CD4-positive, alpha-beta T cell treated with Interleukin-17A for 4 hours (primary cell): ENCODE data around the gene PDK1.

Experiments
- DNase-seq: peaks from one replicate; pipeline ENCODE4 v3.0.0-alpha.2; 2020; ENCODE audit warnings: mixed read lengths

The PDK1 gene

DNA sequence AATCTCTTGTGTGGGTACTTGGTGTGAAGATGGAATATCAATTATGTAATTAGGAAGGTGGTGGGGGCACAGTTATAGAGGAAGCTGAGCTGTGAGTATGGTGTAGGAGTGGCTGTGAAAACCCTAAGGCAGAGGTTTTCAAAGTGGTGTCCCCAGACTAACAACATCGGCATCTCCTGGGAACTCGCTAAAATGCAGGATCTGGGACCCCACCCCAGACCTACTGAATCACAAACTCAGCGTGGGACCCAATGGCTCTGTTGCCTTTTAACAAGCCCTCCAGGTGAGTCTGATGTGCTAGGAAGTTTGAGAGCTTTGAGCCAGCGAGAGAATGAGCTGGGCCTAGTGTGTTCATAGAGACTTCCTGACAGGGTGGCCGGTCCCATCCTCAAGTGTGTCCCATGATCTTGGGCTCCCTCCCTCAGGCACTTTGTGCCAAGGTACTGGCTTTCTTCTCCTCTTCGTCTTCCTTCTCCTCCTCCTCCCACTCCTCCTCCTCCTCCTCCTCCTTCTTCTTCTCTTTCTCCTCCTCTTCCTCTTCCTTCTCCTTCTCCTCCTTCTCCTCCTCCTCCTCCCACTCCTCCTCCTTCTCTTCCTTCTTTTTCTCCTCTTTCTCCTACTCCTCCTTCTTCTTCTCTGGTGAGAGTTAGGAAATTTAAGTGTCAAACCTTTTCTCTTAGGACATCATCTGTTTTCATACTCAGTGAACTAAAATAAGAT, 86.6 kb downstream of the PDK1 start:
- DNase-seq = no peak

DNA sequence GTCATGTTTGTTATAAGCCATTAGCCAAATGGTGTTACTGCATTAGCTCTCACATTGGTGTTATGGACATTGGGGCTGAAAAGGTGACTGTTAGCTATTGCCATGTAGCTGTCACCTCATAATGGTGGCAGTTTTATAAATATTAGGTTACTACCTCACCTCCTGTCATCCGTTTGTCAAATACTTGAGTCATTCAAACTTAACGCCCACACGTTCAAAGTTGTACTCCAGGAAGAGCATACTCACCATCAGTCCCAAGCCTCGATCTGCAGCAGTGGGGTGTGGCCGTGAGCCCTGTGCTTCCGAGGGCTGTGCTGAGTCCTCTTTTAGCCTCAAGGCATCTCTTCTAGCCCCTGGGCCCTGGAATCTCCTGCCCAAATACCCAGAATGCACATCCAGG, 87.3 kb downstream of the PDK1 start:
- no peak for DNase-seq

DNA sequence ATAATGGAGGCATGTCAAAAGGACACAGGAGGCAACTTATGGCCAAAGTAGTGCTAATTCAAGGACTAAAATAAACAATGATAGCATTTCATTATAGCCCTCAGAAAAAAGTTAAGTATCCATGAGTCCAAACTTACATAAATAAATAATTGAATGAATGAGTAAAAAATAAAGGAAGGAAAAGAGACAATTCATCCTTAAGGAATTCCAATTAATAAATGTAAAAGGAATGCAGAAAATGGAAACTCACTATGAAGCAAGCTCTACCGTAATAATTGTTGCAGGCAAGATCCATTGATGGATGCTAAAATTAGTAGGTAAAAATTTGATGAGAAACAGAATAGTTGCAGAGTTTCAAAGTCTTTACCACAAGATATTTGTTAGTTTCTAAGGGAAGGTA, 91.5 kb downstream of the PDK1 start:
- no peak for DNase-seq

DNA sequence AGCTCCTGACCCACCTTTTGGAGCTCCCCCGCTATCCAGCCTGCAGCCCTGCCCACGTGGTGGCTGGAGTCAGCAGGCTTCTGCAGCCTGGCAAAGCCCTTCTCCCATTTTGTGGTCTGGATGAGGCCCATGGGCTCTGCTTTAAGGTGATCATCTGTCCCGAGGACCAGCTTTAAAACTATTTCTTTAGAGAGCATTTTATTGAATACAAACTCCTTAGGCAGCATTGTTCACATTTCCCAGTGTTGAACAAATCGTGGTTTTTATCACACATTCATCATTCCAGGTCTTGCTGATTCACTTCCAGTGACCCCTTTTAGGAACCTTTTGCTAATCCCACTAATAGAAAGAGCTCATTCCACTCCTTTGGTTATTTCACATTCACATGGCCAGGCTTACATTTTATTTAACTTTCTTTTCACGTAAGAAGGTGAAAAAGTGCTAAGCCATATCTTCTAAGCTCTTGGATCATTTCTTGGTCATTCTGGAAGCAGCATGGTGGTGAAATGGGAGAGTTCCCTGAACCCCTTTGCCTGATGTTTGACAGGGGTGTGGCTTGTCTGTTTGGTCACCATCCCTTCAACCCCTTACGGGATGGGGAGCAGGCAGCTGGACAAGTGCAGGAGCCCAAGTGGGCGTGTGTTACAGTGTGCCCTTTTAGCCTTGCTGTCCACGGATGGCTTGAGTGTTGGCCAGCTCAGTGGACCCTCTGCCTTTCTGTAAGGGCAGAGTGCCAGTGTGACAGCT, 99.4 kb downstream of the PDK1 start:
- no peak for DNase-seq

DNA sequence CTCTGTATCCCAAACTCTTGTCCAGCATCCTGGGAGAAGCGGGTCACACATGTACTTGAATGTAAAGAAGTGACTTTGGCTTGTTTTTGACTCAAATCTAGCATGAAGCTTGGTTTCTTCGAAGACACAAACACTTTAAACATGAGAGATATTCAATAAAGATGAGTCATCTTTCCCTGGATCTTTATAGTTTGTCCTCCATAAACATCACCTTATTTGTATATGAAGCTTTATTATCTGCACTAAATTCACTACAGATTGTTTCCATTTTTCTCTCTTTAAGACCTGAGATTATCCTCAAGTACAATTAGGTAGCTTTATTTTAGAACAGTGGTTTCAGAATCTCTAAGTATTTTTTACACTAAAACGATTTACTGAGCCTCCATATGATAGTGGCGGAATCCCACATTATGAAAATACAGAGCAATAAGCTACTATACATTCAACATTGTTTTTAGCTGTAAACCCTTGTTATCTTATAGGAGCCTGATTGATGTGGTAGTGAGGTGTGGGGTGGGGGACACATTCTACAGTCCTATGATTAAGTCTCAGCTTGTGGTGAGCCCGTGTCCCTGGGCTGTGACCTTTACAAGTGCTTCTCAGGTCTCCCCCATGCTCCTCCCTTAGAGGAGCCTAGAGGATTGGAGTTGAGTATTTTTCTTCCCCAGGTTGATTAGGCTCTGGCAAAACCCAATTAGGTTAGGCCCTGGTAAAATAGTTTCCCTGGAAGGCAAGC, 100.1 kb downstream of the PDK1 start:
- no peak for DNase-seq
